ENCODE results near the gene ETF1. TPM values are rescaled to one million over a fixed set of nuclear protein-coding genes. Genes with fewer than 3 reads are reported as not detected.

Gene ETF1
- total RNA-seq, 4 donors from 2014 or later: 108 to 163 (median 127) TPM

DNA sequence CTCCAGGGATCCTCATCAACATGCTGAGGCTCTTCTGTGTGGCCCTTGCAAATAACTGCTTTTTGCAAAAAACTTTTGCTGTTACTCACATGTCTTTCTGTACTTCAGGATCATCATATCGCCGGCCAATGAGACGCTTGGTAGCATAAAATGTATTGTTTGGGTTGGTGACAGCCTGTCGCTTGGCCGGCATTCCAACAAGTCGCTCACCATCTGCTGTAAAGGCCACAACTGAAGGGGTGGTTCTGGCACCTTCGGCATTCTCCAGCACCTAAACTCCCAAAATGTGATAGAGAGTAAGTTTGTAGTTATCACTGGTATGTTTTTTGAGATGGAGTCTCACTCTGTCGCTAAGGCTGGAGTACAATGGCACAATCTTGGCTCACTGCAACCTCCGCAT is 27.8 kb upstream of the ETF1 start:
- Histone ChIP-seq H3K36me3 (peaks cover 8 to 80% of the 10 kb centered on the region in 2 donors), H3K4me3 (no peak overlapping the region), H3K27me3 (no peaks in the 10 kb centered on the region), H3K4me1 (peaks cover 0 to 42% (median 0%) of the 10 kb centered on the region in 3 donors), H3K27ac (no peak overlapping the region), H3K9me3 (no peaks in the 10 kb centered on the region)
- no peak for ATAC-seq
- TF ChIP-seq, protein P1, sequence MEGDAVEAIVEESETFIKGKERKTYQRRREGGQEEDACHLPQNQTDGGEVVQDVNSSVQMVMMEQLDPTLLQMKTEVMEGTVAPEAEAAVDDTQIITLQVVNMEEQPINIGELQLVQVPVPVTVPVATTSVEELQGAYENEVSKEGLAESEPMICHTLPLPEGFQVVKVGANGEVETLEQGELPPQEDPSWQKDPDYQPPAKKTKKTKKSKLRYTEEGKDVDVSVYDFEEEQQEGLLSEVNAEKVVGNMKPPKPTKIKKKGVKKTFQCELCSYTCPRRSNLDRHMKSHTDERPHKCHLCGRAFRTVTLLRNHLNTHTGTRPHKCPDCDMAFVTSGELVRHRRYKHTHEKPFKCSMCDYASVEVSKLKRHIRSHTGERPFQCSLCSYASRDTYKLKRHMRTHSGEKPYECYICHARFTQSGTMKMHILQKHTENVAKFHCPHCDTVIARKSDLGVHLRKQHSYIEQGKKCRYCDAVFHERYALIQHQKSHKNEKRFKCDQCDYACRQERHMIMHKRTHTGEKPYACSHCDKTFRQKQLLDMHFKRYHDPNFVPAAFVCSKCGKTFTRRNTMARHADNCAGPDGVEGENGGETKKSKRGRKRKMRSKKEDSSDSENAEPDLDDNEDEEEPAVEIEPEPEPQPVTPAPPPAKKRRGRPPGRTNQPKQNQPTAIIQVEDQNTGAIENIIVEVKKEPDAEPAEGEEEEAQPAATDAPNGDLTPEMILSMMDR (IDR thresholded peaks at IDR 0.05): no peak
- no peak for TF ChIP-seq POLR2AphosphoS5 (IDR thresholded peaks at IDR 0.05)
- no peak for TF ChIP-seq POLR2A (IDR thresholded peaks at IDR 0.05)
- no peak for TF ChIP-seq EP300 (IDR thresholded peaks at IDR 0.05)
- 100% methylated on average over 3 to 7 of the region's 9 CpGs for WGBS, 2 donors (ENCODE audit: low coverage in 1 of 2)

DNA sequence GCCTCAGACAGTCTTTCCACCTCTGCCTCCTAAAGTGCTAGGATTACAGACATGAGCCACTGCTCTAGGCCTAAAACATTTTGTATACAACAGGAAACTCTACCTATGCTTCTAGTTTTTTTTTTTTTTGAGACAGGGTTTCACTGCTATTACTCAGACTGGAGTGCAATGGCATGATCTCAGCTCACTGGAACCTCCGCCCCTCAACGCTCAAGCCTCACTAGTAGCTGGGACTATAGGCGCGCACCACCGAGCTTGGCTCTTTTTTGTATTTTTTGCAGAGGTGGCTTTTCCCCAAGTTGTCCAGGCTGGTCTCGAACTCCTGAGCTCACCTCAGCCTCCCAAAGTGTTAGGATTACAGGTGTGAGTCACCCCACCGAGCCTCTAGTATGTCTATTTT is 26.7 kb upstream of the ETF1 start:
- no peaks in the 10 kb centered on the region for H3K9me3 ChIP-seq
- WGBS, 2 donors (ENCODE audit: low coverage in 1 of 2): 90 to 100% methylated on average over 2 of the region's 7 CpGs
- H3K36me3 ChIP-seq: peaks cover 8 to 90% of the 10 kb centered on the region in 2 donors
- H3K4me3 ChIP-seq: no peak overlapping the region
- no peak for TF ChIP-seq EP300 (IDR thresholded peaks at IDR 0.05)
- TF ChIP-seq POLR2AphosphoS5 (IDR thresholded peaks at IDR 0.05): no peak
- TF ChIP-seq, protein P1 (IDR thresholded peaks at IDR 0.05): no peak
- no peak for TF ChIP-seq POLR2A (IDR thresholded peaks at IDR 0.05)
- no peak overlapping the region for H3K27ac ChIP-seq
- H3K27me3 ChIP-seq: no peaks in the 10 kb centered on the region
- ATAC-seq: no peak
- peaks cover 0 to 42% (median 0%) of the 10 kb centered on the region in 3 donors for H3K4me1 ChIP-seq

DNA sequence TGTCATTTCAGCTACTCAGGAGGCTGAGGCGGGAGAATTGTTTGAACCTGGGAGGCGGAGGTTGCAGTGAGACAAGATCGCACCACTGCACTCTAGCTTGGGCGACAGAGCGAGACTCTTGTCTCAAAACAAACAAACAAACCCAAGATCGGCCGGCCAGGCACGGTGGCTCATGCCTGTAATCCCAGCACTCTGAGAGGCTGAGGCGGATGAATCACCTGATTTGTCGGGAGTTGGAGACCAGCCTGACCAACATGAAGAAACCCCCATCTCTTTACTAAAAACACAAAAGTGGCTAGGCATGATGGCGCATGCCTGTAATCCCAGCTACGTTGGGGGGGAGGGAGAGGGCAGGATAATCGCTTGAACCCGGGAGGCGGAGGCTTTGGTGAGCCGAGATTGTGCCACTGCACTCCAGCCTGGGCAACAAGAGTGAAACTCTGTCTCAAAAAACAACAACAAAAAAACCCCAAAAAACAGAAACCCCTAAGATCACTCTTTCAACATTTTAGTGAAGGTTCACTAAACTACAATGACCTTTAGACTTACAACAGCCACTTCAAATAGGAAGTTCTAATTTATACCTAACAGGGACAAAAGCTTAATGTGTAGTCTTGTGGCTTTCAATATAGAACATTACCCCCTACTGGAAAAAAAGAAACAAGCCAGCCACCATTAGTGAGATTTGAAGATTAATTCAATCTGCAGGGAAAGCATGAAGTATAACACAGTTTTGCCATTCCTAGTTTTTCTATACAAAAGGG is 25.2 kb upstream of the ETF1 start:
- ATAC-seq: no peak
- H3K27ac ChIP-seq: no peak overlapping the region
- no peaks in the 10 kb centered on the region for H3K9me3 ChIP-seq
- no peak for TF ChIP-seq EP300 (IDR thresholded peaks at IDR 0.05)
- TF ChIP-seq POLR2AphosphoS5 (IDR thresholded peaks at IDR 0.05): no peak
- TF ChIP-seq, protein P1 (IDR thresholded peaks at IDR 0.05): no peak
- no peak for TF ChIP-seq POLR2A (IDR thresholded peaks at IDR 0.05)
- 95% methylated on average over 4 of the region's 16 CpGs; no CpG with 5 or more reads in 1 of the 2 donors for WGBS, 2 donors (ENCODE audit: low coverage in 1 of 2)
- peaks cover 0 to 41% (median 0%) of the 10 kb centered on the region in 3 donors for H3K4me1 ChIP-seq
- peaks cover 8 to 100% of the 10 kb centered on the region in 2 donors for H3K36me3 ChIP-seq
- H3K4me3 ChIP-seq: no peak overlapping the region
- no peaks in the 10 kb centered on the region for H3K27me3 ChIP-seq

DNA sequence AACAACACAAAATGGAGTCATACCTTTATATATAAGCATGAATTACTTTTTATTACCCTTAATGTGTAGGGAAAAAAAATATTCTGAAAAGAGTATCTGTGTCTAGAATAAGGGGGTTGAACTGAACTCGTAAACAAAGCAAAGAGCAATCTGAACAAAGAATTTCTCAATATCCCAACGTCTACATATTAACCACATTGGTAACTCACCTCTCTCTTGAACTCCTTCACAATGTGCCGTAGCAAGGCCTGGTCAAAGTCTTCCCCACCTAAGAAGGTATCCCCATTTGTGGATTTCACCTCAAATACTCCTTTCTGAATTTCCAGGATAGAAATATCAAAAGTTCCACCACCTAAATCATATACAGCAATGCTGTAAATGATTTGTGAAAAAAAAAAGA is 23.8 kb upstream of the ETF1 start:
- TF ChIP-seq EP300 (IDR thresholded peaks at IDR 0.05) (no peak), POLR2A (IDR thresholded peaks at IDR 0.05) (no peak), POLR2AphosphoS5 (IDR thresholded peaks at IDR 0.05) (no peak)
- TF ChIP-seq, protein P1 (IDR thresholded peaks at IDR 0.05): no peak
- 83 to 87% methylated on average over 3 of the region's 3 CpGs for WGBS, 2 donors (ENCODE audit: low coverage in 1 of 2)
- Histone ChIP-seq H3K9me3 (no peaks in the 10 kb centered on the region), H3K27me3 (no peaks in the 10 kb centered on the region), H3K27ac (no peak overlapping the region), H3K4me1 (peaks cover 0 to 27% (median 0%) of the 10 kb centered on the region in 3 donors), H3K36me3 (peaks cover 10 to 100% of the 10 kb centered on the region in 2 donors), H3K4me3 (no peak overlapping the region)
- ATAC-seq: no peak
